Endodermal cell (in vitro differentiated cells): Measurements from ENCODE around the gene CHID1. TPM values are rescaled to one million over a fixed set of nuclear protein-coding genes. Genes with fewer than 3 reads are reported as not detected.

Source experiments
- DNase-seq: peaks from one replicate; pipeline ENCODE4 v3.0.0-alpha.2; 2017
- H3K27ac ChIP-seq: 2 replicates; pipeline ENCODE4 v1.5.1; 2013; ENCODE audit warnings: mild to moderate bottlenecking, low read depth, low read length, moderate library complexity
- H3K27me3 ChIP-seq: 2 replicates; pipeline ENCODE4 v1.6.1; 2013; ENCODE audit warnings: mild to moderate bottlenecking, low read length, moderate library complexity; ENCODE audit not compliant: insufficient read depth, control insufficient read depth, poor library complexity, severe bottlenecking
- H3K36me3 ChIP-seq: 2 replicates; pipeline ENCODE4 v1.7.0; 2013; ENCODE audit warnings: mild to moderate bottlenecking, low read length, moderate library complexity; ENCODE audit not compliant: control insufficient read depth, insufficient read depth
- H3K4me1 ChIP-seq: one replicate; pipeline ENCODE4 v1.7.0; 2013; ENCODE audit warnings: low read length; ENCODE audit not compliant: control insufficient read depth, insufficient read depth
- H3K4me3 ChIP-seq: 2 replicates; pipeline ENCODE4 v1.5.1; 2013; ENCODE audit warnings: mild to moderate bottlenecking, low read length, moderate library complexity
- H3K9ac ChIP-seq: 2 replicates; pipeline ENCODE4 v1.6.1; 2013; ENCODE audit warnings: mild to moderate bottlenecking, low read length, moderate library complexity; ENCODE audit not compliant: poor library complexity, severe bottlenecking; ENCODE audit errors: extremely low read depth
- H3K9me3 ChIP-seq: 2 replicates; pipeline ENCODE4 v1.6.1; 2013; ENCODE audit warnings: mild to moderate bottlenecking, low read length, moderate library complexity; ENCODE audit not compliant: control insufficient read depth
- H3K27ac Mint-ChIP-seq: 2 replicates; pipeline ENCODE4 v1.8.0; 2020; ENCODE audit warnings: mixed read lengths
- H3K27me3 Mint-ChIP-seq: 2 replicates; pipeline ENCODE4 v1.8.0; 2021; ENCODE audit warnings: mild to moderate bottlenecking, mixed read lengths; ENCODE audit not compliant: insufficient read depth
- H3K36me3 Mint-ChIP-seq: 2 replicates; pipeline ENCODE4 v1.8.0; 2020; ENCODE audit warnings: low read depth, mixed read lengths
- H3K4me1 Mint-ChIP-seq: 2 replicates; pipeline ENCODE4 v1.8.0; 2020; ENCODE audit warnings: mixed read lengths
- H3K4me3 Mint-ChIP-seq: 2 replicates; pipeline ENCODE4 v1.8.0; 2020; ENCODE audit warnings: mild to moderate bottlenecking, moderate library complexity, mixed read lengths
- H3K9me3 Mint-ChIP-seq: 2 replicates; pipeline ENCODE4 v1.8.0; 2020; ENCODE audit warnings: mild to moderate bottlenecking, mixed read lengths
- WGBS, 2 experiments: methylation state at CpG; one replicate each; pipeline versions ENCODE4 v1.1.5 to v1.1.7; 2013; ENCODE audit warnings: missing lambda C conversion rate in 2 of 2, mixed read lengths in 1 of 2; ENCODE audit not compliant: insufficient coverage in 1 of 2, insufficient read length in 1 of 2; 5-methylcytosine and 5-hydroxymethylcytosine counted together
- total RNA-seq, 2 donors: library from RNA; stranded (reverse); fragmentation: NEBNext Ultra II Directional in 1 of 2; extraction: Animal tissue kit (Norgen Biotek cat#: 25700) in 1 of 2; gene quantifications; 2 replicates in 1 of 2; 3 replicates in 1 of 2; pipeline ENCODE4 v1.2.1, GENCODE V29; 2021
- TF ChIP-seq, protein P1 (sequence below): fragments of 200-600 bp; sonication (generic); conservative IDR thresholded peaks from 2 replicates; pipeline ENCODE4 v1.5.0; 2021; ENCODE audit warnings: antibody characterized with exemption, mild to moderate bottlenecking

The CHID1 gene
- total RNA-seq, 2 donors from 2014 or later: 82.0 to 83.5 TPM

DNA sequence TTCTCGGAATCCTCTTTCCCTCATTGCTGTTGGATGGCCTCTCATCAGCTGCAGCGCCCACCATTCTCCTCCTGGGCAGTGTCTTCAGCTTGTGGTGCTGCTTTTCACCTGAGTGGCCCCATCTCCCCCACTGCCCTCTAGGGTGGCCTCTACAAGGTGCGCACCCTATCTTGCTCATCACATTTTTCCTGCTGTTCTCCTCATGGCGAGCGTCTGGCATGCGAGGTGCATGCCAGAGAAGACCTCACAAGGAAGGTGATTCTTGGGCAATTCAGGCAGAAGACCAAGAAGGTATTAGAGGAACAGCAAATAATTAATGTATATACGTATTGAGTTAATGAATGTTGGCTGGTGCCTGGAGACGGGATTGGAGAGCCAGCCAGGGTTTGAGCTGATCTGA lies 18.2 kb upstream of the CHID1 start:
- Mint-ChIP-seq H3K27ac (no peak overlapping the region), H3K9me3 (no peaks in the 10 kb centered on the region), H3K27me3 (no peaks in the 10 kb centered on the region), H3K36me3 (peaks cover 12% of the 10 kb centered on the region), H3K4me1 (peaks cover 26% of the 10 kb centered on the region), H3K4me3 (no peak overlapping the region)
- H3K27me3 ChIP-seq: no peaks in the 10 kb centered on the region
- no peak for DNase-seq
- peaks cover under 1% of the 10 kb centered on the region for H3K4me1 ChIP-seq
- H3K9ac ChIP-seq: no peak overlapping the region
- no peak overlapping the region for H3K4me3 ChIP-seq
- 88 to 89% methylated on average over 8 of the region's 8 CpGs for WGBS, 2 experiments
- TF ChIP-seq, protein P1, sequence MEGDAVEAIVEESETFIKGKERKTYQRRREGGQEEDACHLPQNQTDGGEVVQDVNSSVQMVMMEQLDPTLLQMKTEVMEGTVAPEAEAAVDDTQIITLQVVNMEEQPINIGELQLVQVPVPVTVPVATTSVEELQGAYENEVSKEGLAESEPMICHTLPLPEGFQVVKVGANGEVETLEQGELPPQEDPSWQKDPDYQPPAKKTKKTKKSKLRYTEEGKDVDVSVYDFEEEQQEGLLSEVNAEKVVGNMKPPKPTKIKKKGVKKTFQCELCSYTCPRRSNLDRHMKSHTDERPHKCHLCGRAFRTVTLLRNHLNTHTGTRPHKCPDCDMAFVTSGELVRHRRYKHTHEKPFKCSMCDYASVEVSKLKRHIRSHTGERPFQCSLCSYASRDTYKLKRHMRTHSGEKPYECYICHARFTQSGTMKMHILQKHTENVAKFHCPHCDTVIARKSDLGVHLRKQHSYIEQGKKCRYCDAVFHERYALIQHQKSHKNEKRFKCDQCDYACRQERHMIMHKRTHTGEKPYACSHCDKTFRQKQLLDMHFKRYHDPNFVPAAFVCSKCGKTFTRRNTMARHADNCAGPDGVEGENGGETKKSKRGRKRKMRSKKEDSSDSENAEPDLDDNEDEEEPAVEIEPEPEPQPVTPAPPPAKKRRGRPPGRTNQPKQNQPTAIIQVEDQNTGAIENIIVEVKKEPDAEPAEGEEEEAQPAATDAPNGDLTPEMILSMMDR: no peak
- H3K36me3 ChIP-seq: peaks cover 39% of the 10 kb centered on the region
- no peaks in the 10 kb centered on the region for H3K9me3 ChIP-seq
- no peak overlapping the region for H3K27ac ChIP-seq

DNA sequence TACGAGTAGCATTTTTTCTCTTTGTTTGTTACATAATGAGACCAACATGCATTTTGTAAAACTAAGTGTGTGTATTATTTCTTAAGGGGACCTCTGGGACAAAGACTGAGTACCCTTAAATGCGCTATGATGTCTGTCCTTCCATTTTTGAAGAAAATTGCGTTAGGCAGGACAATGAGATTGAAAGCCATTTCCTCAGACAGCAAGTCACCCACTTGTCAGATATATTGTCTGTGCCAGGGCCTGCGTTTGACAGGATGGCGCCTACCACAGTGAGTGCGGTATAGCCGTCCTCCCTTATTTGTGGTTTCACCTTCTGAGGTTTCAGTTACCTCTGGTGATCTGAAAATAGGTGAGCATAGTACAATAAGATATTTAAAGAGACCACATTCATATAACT lies 17.3 kb upstream of the CHID1 start:
- no peak overlapping the region for H3K4me3 Mint-ChIP-seq
- Histone ChIP-seq H3K4me3 (peak overlapping the region; percentile 89), H3K9me3 (no peaks in the 10 kb centered on the region), H3K4me1 (no peaks in the 10 kb centered on the region), H3K27me3 (no peaks in the 10 kb centered on the region), H3K9ac (no peak overlapping the region), H3K36me3 (peaks cover 35% of the 10 kb centered on the region), H3K27ac (no peak overlapping the region)
- H3K36me3 Mint-ChIP-seq: peaks cover 12% of the 10 kb centered on the region
- no peak overlapping the region for H3K27ac Mint-ChIP-seq
- TF ChIP-seq, protein P1: no peak
- H3K9me3 Mint-ChIP-seq: no peaks in the 10 kb centered on the region
- 80 to 94% methylated on average over 1 to 7 of the region's 7 CpGs for WGBS, 2 experiments
- no peaks in the 10 kb centered on the region for H3K27me3 Mint-ChIP-seq
- no peak for DNase-seq
- H3K4me1 Mint-ChIP-seq: peaks cover 19% of the 10 kb centered on the region

DNA sequence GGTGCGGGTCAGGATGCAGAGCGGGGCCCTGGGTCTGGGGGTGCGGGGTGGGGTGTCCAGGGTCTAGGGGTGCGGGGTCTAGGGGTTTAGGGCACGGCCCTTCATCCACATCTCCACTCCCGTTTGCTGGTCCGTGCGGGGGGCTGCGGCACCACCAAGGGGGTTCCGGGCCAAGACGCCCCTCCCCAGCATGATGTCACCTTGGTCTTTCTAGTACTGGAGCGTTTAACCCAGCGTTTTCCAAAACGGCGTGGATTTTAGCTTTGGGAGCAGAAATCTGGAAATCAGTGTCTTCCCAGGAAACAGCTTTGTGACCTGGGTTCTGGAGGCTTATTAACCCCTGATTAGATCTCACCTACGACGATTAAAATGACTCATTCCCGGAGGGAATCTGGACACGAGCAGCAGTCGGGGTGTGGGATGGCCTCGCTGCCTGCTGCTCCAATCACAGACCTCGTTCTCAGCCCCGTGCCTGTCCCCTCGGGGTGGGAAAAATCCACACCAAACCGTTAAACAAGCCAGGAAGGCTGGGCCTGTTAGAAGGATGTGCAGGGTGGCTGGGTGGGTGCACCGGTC lies 15.8 kb upstream of the CHID1 start:
- TF ChIP-seq, protein P1: no peak
- Mint-ChIP-seq H3K9me3 (no peaks in the 10 kb centered on the region), H3K27ac (peak overlapping the region; percentile 93), H3K4me1 (peaks cover 19% of the 10 kb centered on the region), H3K36me3 (peaks cover 12% of the 10 kb centered on the region), H3K4me3 (peak overlapping the region; percentile 81), H3K27me3 (no peaks in the 10 kb centered on the region)
- Histone ChIP-seq H3K27me3 (no peaks in the 10 kb centered on the region), H3K36me3 (peaks cover 29% of the 10 kb centered on the region), H3K9ac (peak overlapping the region; percentile 78), H3K4me1 (no peaks in the 10 kb centered on the region), H3K9me3 (no peaks in the 10 kb centered on the region), H3K4me3 (peak overlapping the region; percentile 89), H3K27ac (no peak overlapping the region)
- DNase-seq: peak; percentile 58
- 7 to 9% methylated on average over 13 to 23 of the region's 26 CpGs for WGBS, 2 experiments
